Tibial nerve (tissue), 4 donors: ENCODE data around the gene AK9. TPM values are rescaled to one million over a fixed set of nuclear protein-coding genes. Genes with fewer than 3 reads are reported as not detected.

Source experiments
- DNase-seq, 2 donors: peaks; one replicate each; pipeline ENCODE4 v3.0.0-alpha.2; 2019; ENCODE audit warnings: low spot score in 2 of 2
- H3K27ac ChIP-seq, 4 donors: fragments of 200-600 bp; sonication (generic) in 3 of 4; one replicate each; pipeline ENCODE4 v1.5.1; 2017 to 2019; ENCODE audit warnings: mild to moderate bottlenecking in 1 of 4
- H3K27me3 ChIP-seq, 2 donors: fragments of 200-600 bp; sonication (generic) in 1 of 2; one replicate each; pipeline versions ENCODE4 v1.5.1 to v1.6.0; 2017 to 2019
- H3K36me3 ChIP-seq, 3 donors: fragments of 200-600 bp; sonication (generic); one replicate each; pipeline ENCODE4 v1.5.1; 2018 to 2019
- H3K4me1 ChIP-seq, 4 donors: fragments of 200-600 bp; sonication (generic) in 3 of 4; one replicate each; pipeline ENCODE4 v1.5.1; 2017 to 2019
- H3K4me3 ChIP-seq, 4 donors: fragments of 200-600 bp; sonication (generic) in 3 of 4; one replicate each; pipeline ENCODE4 v1.5.1; 2017 to 2019; ENCODE audit warnings: mild to moderate bottlenecking in 1 of 4, moderate library complexity in 1 of 4
- H3K9me3 ChIP-seq, 4 donors: fragments of 200-600 bp; sonication (generic) in 3 of 4; one replicate each; pipeline ENCODE4 v1.5.1; 2017 to 2019
- EP300 ChIP-seq, 2 donors: sonication (generic); formaldehyde crosslinking; IDR thresholded peaks; one replicate each; pipeline ENCODE4 v1.6.1; 2017; ENCODE audit warnings: antibody characterized with exemption in 2 of 2, mild to moderate bottlenecking in 1 of 2
- POLR2A ChIP-seq, 2 donors: fragments of 450-650 bp; IDR thresholded peaks; one replicate each; pipeline ENCODE4 v1.6.1; 2017; ENCODE audit warnings: antibody characterized with exemption in 2 of 2, mild to moderate bottlenecking in 2 of 2, moderate library complexity in 2 of 2
- WGBS, 2 donors: methylation state at CpG; one replicate each; pipeline ENCODE4 v1.1.5; 2018; 5-methylcytosine and 5-hydroxymethylcytosine counted together
- total RNA-seq, 4 donors: library from RNA; depleted of rRNA; stranded (reverse); fragments of >200 nt; gene quantifications; one replicate each; pipeline ENCODE4 v1.1.0, GENCODE V29; 2016
- TF ChIP-seq, protein P1 (sequence below), 5 experiments: fragments of 200-600 bp in 3 of 5; fragments of 450-650 bp in 2 of 5; sonication (generic) in 3 of 5; IDR thresholded peaks; one replicate each; pipeline ENCODE4 v1.5.1; 2016 to 2019; ENCODE audit warnings: antibody characterized with exemption in 5 of 5, mild to moderate bottlenecking in 3 of 5, moderate library complexity in 2 of 5

AK9 gene
- total RNA-seq, 4 donors from 2014 or later: 8.1 to 19.8 (median 14.1) TPM

- no peak for TF ChIP-seq EP300 (IDR thresholded peaks at IDR 0.05)
- no peak for TF ChIP-seq POLR2A (IDR thresholded peaks at IDR 0.05)
- TF ChIP-seq, protein P1, sequence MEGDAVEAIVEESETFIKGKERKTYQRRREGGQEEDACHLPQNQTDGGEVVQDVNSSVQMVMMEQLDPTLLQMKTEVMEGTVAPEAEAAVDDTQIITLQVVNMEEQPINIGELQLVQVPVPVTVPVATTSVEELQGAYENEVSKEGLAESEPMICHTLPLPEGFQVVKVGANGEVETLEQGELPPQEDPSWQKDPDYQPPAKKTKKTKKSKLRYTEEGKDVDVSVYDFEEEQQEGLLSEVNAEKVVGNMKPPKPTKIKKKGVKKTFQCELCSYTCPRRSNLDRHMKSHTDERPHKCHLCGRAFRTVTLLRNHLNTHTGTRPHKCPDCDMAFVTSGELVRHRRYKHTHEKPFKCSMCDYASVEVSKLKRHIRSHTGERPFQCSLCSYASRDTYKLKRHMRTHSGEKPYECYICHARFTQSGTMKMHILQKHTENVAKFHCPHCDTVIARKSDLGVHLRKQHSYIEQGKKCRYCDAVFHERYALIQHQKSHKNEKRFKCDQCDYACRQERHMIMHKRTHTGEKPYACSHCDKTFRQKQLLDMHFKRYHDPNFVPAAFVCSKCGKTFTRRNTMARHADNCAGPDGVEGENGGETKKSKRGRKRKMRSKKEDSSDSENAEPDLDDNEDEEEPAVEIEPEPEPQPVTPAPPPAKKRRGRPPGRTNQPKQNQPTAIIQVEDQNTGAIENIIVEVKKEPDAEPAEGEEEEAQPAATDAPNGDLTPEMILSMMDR (IDR thresholded peaks at IDR 0.05): no peak
- H3K9me3 ChIP-seq: no peaks in the 10 kb centered on the region
- H3K36me3 ChIP-seq: peaks cover 0 to 35% (median 0%) of the 10 kb centered on the region in 3 donors
- no peak for DNase-seq
- 60 to 63% methylated on average over 1 of the region's 1 CpG for WGBS, 2 donors
- no peaks in the 10 kb centered on the region for H3K27me3 ChIP-seq
- no peak overlapping the region for H3K4me3 ChIP-seq
- H3K27ac ChIP-seq: no peak overlapping the region
- no peaks in the 10 kb centered on the region for H3K4me1 ChIP-seq
These were observed 30.3 kb downstream of the AK9 start for GRCh38 chr6:109660526-109661320.

DNA sequence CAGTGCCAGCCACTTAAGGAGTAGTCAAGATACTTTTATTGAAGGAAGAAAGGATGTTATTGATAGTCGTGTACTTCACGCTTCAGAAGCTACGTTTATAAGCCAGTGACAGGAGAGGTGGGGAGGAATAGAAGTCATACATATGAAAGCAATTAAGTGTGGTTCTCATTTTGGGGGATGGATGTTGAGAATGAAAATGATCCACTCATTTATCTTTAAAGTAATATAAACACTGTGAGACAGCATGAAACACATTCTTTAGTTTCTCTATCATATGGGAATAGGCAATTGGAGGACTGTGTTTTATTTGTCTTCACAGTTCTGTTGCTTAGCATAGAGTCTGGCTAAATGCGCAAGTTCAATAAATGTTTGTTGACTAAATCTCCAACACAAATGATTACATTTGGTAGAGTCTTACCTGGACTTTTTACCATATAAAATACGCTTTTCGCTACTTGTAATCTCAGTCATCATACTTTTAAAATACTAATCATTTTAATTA is 35.2 kb downstream of the AK9 start:
- TF ChIP-seq, protein P1 (IDR thresholded peaks at IDR 0.05): no peak
- no peak for TF ChIP-seq POLR2A (IDR thresholded peaks at IDR 0.05)
- DNase-seq: no peak
- Histone ChIP-seq H3K27me3 (no peaks in the 10 kb centered on the region), H3K4me1 (no peaks in the 10 kb centered on the region), H3K9me3 (no peaks in the 10 kb centered on the region), H3K27ac (no peak overlapping the region), H3K4me3 (no peak overlapping the region), H3K36me3 (peaks cover 0 to 29% (median 0%) of the 10 kb centered on the region in 3 donors)
- 77 to 78% methylated on average over 6 of the region's 6 CpGs for WGBS, 2 donors

GRCh38 chr6:109653264-109653663 is 37.7 kb downstream of the AK9 start:
- Histone ChIP-seq H3K27ac (no peak overlapping the region), H3K4me3 (no peak overlapping the region), H3K9me3 (no peaks in the 10 kb centered on the region), H3K27me3 (no peaks in the 10 kb centered on the region), H3K36me3 (peaks cover 0 to 26% (median 0%) of the 10 kb centered on the region in 3 donors), H3K4me1 (no peaks in the 10 kb centered on the region)
- DNase-seq: no peak
- TF ChIP-seq POLR2A (IDR thresholded peaks at IDR 0.05) (no peak), EP300 (IDR thresholded peaks at IDR 0.05) (no peak)
- TF ChIP-seq, protein P1 (IDR thresholded peaks at IDR 0.05): no peak
- WGBS, 2 donors: 61 to 65% methylated on average over 5 of the region's 5 CpGs

DNA sequence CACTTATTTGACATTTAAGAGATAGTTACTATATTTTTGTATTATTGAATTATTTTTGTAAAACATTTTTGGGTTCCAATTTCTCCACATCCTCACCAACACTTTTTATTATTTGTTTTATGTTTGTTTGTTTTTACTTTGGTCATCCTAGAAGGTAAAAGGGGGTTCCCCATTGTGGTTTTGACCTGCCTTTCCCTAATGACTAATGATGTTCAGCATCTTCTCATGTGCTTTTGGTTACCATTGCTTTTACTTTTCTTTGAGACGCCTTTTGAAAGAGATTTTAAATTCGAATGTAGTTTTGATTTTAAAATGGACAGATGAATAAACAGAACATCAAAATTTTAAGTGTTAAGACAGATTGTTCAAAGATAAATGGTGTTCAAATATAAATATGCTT is 46.9 kb downstream of the AK9 start:
- peaks cover 0 to 73% (median 0%) of the 10 kb centered on the region in 3 donors for H3K36me3 ChIP-seq
- no peaks in the 10 kb centered on the region for H3K27me3 ChIP-seq
- DNase-seq: no peak
- peaks cover 0 to 17% (median 0%) of the 10 kb centered on the region in 4 donors for H3K9me3 ChIP-seq
- no peaks in the 10 kb centered on the region for H3K4me1 ChIP-seq
- TF ChIP-seq POLR2A (IDR thresholded peaks at IDR 0.05): no peak
- TF ChIP-seq, protein P1 (IDR thresholded peaks at IDR 0.05): no peak
- TF ChIP-seq EP300 (IDR thresholded peaks at IDR 0.05): no peak
- WGBS, 2 donors: 93 to 95% methylated on average over 2 of the region's 2 CpGs
- H3K4me3 ChIP-seq: no peak overlapping the region
- H3K27ac ChIP-seq: no peak overlapping the region

DNA sequence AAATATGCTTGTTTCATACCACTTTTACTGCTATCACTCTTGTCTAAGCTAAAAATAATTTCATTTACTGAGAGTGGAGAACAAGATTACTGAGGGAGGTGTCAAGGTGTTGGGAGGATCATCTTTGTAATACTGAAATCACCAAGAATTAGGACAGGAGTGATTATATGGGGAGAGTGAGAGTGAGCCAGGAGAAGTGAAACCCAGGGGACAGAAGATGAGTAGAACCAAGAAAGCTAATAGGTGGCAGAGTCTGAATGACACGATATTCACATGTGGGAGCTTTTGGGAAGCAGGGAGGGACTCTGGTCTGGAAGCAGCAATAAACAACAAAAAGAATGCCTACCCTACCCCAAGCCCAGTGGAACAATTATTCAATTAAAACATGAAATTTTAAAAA is 58.6 kb downstream of the AK9 start:
- Histone ChIP-seq H3K4me3 (no peak overlapping the region), H3K9me3 (peaks cover 0 to 9% (median 2%) of the 10 kb centered on the region in 4 donors), H3K36me3 (peaks cover 0 to 46% (median 0%) of the 10 kb centered on the region in 3 donors), H3K4me1 (no peaks in the 10 kb centered on the region), H3K27ac (no peak overlapping the region), H3K27me3 (no peaks in the 10 kb centered on the region)
- 84 to 86% methylated on average over 1 of the region's 1 CpG for WGBS, 2 donors
- no peak for DNase-seq
- TF ChIP-seq POLR2A (IDR thresholded peaks at IDR 0.05) (no peak), EP300 (IDR thresholded peaks at IDR 0.05) (no peak)
- TF ChIP-seq, protein P1 (IDR thresholded peaks at IDR 0.05): no peak
